NCI-H1436 (cell line): ENCODE data around the gene INPP4B.

Experiments
- DNase-seq: peaks from one replicate; lab custom pipeline; 2025; lab: John Stamatoyannopoulos, UW

Gene INPP4B

DNA sequence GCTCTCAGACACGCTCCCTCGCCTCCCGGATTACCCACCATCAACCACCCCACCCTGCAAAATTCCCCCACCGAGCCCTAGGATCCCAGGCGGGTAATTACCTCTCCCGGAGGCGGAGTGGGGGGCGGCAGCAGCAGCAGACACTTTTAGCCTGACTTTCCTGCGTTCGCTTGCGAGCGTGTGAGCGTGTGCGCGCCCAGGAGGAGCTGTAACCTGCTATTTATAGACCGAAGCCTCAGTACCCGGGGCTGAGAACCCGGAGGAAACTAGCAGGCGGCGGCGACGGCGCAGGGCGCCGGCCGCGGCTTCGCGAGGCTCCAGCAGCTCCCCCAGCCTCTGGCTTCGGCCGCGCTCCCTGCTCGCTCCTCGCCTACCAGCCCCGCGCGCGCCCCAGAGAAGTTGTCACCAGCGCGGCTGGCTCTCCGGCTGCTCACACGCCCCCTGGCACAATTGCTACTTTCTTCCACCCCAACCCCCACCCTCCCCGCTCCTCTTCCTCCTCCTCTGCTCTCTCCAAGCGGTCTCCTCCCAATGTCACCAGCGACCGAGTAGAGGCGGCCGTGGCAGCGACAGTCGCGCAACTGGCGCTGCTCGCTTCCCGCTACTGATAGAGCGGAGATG is at the start of gene INPP4B:
Gene INPP4B (minus strand): TSS at position 194 of the 621 bp plus-strand sequence.
- no peak for DNase-seq

DNA sequence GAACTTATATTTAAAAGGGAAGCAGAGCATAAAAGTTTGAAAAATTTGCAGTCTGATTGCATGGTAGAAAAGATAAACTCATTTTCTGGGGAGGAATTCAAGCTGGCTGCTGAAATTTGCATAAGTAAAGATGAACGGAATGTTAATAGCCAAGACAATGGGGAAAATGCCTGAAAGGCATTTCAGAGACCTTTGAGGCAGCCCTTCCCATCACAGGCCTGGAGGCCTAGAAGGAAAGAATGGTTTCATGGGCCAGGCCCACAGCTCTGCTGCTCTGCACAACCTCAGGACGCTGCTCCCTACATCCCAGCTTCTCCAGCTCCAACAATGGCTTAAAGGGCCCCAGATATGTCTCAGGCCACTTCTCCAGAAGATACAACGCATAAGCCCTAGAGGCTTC is 46.9 kb upstream of the INPP4B start:
- no peak for DNase-seq

DNA sequence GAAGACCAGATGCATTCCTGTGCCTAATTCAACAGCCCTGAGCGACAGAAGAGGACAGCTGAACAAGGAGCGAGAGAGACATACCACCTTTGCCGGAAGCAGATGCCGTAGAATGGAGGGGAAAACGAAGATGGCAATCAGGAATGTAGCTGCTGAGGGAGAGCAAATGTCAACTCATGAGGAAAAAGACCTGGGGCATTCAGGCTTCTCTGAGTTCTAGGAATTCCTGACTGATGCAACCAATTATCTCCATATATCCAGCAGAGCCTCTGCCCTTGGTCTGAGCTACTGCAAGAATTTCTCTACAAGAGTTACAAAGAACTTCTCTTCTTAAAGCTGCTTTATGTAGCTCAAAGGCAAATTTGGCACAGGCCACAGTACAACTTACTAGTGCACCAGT is 40.5 kb upstream of the INPP4B start:
- no peak for DNase-seq

DNA sequence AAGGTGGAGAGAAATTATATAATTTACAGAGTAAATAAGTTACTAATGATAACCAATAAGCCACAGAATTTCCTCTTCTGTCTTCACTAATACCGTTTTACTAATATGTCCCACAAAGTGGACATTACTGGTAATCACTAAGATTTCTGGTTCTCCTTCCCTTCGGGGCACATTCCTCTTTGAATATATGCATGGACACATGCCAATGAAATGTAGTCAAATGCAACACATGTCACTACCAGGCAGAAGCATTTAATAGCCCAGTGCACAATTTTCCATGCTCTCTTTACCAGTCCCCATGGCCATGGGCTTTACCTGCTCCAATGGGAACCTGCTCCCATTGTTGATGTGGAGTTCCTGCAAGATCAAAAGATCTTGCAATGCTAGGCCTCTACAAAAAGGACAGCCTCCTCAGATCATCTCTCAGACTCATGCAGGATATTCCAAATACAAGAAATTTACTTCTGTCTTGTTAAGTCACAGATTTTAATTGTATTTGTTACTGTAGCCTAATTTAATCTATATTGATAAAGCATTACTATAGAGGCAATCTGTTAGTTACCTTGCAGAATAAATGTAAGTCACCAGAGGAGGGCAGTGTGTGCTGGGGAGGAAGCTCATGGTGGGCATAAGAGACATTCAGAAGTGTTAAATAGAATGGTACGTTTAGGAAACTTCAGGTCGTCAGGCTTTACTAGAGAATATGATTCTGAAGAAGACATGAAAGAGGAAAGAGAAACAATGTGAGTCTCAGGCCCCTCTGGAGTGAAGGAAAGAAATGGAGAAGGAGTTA is 37.1 kb upstream of the INPP4B start:
- no peak for DNase-seq

DNA sequence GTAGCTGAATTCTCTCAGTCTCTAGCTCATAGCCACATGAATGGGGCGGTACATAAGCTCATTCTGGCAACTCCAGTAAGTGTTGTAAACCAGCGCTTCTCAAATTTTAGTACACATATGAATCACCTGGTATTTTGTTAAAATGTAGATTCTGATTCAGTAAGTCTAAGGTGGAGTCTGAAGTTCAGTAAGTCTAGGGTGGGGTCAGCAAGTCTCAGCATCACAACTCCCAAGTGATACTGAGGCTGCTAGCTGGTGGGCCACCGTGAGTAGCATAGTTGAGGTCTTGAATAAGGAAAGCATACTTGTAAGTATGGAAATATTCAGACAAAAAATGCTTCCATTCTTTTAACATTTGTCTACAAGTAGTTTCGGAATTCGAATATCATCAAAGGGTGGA is 36.1 kb upstream of the INPP4B start:
- no peak for DNase-seq

DNA sequence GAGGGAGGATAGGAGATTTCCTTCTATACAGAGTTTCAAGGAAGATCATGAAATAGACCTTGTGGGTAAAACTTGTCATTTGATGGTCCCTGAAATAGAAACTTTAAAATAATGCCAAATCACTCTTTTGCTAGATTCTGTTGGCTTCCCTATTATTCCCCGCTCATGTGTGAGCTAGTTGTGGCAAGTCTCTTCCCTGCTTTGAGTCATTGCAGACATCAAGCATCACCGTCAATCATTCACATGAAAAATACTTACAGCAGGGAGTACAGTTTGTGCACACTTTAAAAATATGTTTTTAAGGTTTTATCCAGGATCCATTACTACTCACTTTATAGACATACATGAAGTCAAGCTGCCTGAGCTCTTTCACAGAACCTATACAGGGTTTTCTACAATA is 35.2 kb upstream of the INPP4B start:
- DNase-seq: no peak

DNA sequence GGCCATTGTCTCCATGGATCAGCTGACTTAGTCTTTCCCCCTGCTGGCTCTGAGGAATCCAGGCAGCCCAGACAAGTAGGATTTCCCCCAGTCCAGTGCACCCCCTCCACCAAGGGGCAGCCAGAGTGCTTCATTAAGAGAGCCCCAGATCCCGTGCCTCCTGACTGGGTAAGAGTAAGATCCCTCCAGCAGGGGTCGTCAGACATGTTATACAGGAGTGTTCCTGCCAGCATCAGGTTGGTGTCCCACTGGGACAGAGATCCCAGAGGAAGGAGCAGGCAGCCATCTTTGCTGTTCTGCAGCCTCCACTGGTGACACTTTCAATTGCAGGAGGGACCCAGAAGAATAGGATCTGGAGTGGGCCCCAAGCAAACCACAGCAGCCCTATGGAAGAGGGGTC is 29.0 kb upstream of the INPP4B start:
- no peak for DNase-seq

DNA sequence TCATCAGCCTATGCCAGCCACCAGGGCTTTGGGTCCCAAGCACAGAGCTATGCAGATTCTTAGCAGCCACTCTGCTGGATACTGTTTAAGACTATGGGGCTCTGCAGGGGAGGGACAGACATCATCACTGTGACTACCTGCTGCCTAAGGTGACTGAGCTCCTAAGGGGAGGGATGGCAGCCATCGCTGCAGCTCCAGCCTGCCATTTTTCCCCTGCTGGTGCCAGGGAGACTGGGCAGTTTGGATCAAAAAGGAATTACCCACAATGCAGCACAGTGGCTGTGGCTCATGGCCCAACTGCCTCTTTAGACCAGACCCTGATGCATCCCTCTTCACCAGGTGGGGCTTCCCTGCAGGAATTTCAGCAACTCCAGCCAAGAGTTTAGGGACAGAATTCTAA is 28.6 kb upstream of the INPP4B start:
- DNase-seq: no peak

DNA sequence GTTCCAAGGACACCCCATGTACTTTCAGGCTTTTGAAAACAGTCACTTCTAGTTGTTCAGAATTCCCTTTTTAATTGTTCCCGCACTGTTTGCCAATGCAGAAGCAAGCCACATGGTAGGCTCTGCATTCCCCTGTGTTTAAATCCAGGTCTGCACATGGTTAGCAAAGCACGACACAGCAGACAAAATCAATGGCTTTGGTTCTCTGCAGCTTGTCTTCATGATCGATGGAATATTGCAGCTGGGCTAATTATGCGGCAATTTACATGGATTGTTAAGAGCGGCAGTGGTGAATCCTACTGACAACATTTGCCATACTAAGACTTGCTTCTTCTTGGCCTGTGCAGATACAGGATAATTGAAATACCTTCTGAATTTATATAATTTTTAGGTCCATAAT is 20.6 kb upstream of the INPP4B start:
- no peak for DNase-seq

DNA sequence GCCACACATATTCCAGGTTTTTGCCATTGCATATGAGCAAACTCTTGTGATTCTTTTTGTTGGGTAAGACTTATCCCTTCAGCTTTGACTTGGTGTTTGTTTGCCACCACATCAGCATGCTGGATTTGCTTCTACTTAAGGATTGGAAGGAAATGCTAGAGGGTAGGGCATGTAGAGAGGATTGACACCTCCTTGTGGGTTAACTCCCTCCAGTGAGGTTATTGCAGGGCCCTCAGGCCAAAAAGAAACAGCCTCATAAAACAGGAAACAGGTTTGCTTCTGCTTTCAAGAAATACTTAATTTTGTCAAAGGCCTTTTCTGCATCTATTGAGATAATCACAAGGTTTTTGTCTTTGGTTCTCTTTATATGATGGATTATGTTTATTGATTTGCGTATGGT is 15.2 kb upstream of the INPP4B start:
- no peak for DNase-seq

DNA sequence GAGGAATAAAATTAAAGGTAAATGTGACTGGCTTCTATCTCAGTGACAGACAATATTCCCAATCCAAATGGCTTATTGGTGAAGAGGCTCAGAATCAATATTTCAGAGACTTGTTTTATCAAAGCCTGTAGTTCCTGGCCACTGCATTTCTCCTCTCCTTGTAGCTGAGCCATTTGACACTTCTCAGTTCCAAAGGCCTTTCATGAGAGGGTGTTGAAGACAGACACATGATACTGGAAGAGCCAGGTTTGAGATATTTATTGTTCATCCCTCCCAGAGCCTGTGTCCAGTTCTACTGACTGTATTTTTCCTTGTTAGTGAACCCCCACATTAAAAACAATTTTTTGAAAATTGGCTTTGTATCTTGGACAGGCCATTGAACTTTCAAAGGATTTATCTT is 12.9 kb upstream of the INPP4B start:
- no peak for DNase-seq

DNA sequence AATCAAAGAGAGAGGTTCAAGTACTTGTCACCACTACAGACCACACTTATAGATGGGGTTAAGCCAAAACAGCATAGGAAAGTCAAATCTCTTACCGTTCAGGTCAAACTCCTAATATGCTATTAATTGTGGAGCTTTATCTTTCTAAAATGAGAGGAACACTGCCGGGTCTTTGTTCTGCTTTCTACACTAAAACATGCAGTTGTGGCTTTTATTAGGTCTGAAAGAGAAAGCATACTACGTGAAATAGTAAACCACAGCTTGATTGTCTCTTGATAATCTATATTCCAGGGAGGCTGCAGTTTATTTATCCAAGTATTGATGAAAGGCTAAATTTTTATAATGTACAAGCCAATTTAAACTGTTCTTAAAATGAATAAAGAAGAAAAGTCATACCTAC is 12.3 kb upstream of the INPP4B start:
- no peak for DNase-seq

DNA sequence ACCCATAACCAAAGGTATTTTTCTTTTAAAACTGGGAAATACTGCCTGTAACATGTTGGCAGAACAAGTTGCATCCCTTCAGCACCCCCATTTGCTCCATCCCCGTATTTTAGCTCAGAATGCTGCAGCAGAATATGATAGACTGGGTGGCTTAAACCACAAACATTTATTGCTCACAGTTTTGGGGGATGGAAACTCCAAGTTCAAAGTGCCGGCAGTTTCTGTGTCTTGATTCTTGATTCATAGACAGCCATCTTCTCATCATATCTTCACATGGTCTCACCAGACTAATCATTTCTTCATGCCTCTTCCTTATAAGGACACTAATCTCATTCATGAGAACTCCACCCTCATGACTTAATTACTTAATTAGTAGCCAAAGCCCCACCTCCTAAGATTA is 10.5 kb upstream of the INPP4B start:
- no peak for DNase-seq

DNA sequence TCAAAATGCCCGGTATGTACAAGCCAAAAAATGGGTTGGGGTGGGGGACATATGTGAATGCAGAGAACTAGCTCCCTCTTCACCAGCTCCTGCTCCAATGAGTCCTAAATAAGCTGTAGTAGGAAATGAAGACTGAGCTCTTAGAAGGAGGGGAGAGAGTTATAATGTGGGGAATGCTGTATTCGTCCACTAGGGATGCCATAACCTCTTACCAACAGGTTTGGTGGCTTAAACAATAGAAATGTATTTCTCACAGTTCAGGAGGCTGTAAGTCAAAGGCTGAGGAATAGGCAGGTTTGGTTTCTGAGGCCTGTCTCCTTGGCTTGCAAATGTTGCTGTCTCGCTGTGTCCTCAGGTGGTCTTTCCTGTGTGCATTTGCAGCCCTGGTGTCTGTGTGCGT is 4.4 kb upstream of the INPP4B start:
- no peak for DNase-seq

DNA sequence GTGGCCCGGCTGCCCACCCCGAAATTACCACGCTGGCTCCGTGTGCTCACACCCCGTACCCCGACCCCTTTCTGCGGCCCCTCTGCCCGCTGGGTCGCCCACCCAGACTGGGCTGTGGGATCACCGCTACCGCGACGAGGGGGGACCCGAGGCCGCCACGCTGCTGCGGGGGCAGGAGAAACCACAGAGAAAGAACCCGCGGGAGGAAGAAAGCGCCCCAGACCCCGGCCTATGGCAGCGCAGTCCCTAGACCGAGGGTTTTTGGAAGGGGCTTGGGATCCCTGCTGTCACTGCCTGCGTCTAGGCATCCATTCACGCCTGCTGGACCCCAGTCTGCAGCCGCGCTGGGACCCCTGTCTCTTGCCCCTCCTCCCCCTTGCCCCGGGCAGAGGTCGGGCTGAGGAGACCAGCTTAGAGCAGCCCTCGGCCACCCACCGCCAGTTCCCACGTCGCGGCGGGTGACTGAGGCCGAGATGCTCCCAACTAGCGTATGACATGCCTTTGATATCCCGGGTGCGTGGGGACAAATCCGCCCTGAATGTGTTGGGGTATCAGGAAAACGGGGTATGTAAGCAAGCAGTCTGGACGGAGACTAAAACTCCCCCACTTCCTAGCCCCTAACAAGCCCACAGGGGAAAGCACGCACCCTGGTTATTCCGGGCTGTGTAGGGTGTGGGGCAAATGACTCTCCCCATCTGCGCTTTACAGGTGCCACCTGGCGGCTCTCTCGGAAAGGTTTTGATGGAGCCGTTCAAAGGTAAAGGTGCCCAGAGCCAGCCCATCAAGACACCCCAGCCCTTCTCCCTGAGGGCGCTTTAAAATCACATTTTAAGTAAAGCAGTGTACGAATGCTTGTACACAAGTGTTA is 862 bp upstream of the INPP4B start:
- no peak for DNase-seq

DNA sequence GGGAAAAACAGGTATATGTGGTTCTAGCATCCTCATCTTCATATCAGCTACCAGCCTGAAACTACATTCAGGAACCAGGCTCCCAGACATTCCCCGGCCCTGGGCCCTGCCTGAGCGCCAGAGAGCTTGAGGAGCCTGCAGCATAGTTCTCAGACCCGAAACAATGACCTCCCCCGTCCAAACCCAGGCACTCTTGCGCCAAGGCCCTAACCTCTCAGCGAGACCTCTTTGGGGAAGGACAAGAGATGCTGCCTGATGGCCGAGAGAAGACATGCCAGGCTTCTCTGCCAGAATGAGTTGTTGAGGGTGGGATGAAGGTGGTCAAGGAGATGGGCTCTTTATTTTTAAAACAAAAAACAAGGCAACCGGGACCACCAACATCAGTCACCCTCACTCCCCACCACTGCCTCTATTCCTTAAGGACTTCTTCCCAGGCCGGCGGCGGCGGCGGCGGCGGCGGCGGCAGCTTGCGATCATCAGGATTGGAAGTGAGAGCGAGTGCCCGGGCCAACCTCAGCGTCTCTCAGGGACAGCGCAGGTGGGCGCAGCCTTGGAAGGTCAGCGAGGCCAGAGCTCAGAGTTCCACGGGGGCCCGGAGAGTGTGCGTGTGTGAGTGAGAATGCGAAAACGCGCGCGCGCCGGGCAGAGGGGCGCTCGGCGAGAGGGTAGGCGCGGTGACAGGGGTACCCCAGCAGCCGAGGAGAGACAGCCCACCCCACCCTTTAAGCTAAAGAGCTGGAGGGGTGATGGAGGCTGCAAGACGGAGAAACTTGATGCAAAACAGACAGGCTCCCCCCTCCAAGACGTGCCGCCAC is 601 bp downstream of the INPP4B start:
- DNase-seq: no peak

DNA sequence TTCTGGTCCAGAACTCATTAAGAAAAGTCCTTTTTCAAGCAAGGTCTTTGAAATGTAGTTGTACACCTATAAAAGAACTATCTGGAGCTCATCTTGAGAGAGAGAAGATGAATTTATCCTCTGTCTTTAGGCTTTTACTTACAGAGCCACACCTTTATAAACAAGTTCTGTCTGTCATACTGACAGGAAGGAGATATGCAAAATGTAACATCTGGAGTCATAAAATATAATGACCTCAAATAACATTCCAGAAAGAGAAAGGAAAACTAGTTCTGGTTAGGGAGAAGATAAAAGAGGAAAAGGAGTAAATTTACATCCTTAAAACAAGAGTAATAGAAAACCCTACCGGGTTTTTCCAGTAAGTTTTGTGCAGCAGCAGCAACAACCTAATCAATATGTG is 1.3 kb downstream of the INPP4B start:
- no peak for DNase-seq

DNA sequence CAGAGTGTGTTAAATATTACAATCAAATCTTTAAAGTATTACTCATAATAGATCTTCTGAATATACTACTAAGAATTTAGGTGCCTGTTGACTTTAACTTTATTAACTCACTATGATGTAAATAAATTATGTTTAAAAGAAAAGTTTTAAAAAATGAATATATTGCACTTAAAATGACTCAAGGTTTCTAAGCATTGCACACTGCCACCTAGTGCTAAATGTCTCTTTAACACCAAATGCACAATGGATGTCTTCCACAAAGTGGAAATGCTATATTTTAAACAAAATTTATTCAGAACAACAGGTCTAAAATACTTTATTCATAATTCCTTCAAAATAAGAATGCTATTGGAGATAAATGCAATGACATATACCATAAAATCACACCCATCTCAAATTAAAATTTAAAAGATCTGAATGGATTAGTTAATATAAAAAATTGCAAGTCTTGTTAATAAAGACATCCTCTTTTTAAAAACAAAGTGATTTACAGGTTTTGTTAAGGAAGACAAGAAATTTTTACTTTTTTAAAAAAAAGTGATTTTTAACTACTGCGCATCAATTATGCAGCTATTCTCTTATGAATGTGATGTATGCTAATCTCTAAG is 5.5 kb downstream of the INPP4B start:
- DNase-seq: no peak

DNA sequence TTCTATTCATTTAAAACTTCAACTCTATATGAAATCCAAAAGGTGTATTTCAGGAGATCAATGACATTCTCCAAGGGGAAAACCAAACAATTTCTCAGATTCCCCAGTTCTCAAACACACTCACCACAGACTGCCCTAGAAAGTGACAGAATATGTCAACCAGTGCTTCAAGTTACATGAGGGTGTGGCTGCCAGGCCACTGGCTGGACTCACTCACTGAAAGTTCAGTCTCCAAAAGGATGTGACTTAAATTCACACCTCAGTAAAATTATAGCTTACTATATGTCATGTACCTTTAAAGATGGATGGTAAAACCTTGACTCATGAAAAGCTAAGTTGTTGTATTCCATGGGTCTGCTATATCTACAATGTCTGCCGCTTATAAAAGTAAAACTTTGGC is 7.3 kb downstream of the INPP4B start:
- DNase-seq: no peak

DNA sequence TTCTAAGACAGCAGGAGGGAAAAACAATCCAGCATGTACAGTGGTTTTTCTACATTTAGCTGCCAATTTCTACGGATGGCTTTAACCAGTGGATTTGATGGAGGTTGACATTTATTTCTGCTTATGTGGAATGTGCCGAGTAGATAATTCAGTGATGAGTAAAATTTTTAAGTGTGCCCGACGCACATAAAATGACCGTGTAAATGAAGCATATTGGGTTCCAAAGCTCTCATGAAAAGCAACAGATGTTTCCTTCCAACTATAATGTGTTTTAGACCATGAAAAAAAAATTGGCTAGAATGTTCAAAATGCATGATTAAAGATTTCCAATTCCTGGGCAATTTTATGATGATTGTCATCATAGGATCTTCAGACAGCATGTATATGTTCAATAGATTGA is 14.1 kb downstream of the INPP4B start:
- DNase-seq: no peak

DNA sequence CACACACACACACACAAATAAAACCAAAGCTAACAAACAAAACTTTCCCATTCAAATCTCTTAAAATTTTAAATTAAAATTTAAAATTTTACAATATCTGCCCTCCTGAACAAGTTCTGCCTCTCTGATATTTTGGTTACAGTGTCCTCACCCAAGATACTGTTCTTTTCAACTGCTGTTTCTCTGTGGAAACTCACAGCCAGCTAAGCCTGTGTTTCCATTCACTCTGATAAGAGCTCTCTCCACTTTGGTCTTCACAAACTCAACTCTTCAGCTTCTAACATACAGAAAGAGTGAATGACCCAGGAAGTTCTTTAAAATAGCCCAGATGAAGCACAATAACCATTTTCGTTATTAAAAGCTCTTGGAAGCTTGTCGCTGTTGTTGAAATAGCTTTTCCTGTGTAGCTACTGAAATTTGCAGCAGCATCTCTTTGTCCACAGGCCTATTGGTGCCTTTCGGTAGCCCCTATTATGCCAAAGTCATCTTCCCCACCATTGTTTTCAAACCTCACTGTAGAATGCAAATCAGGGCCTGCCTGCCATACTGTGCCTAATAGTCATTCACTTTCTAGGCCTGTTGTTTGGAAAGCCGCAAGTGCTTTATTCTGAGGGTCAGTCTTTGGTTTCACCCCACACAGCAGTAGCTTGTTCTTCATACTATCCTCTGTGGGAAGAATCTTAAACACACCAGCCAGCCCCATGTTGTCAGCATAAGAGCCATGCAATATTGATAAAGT is 19.4 kb downstream of the INPP4B start:
- DNase-seq: no peak
